Endothelial cell of umbilical vein (primary cell): ENCODE results near the gene LYRM9. TPM values are rescaled to one million over a fixed set of nuclear protein-coding genes. Genes with fewer than 3 reads are reported as not detected.

Experiments
- BruUV-seq: library from RNA; stranded (reverse); fragments of 400-500 nt; replicated peaks from 2 replicates; lab custom pipeline; 2021; lab: Mats Ljungman, UMichigan
- CTCF ChIA-PET: fragments of 300-600, 350-600 bp; sonication (Branson Sonifier 250); formaldehyde crosslinking; loops from one replicate; lab custom pipeline; 2021; ENCODE audit warnings: antibody characterized with exemption, inconsistent platforms; lab: Charles Lee
- POLR2A ChIA-PET: fragments of 300-600, 350-600 bp; sonication (Branson Sonifier 250); formaldehyde crosslinking; loops from one replicate; lab custom pipeline; 2021; ENCODE audit warnings: antibody characterized with exemption, inconsistent platforms; lab: Charles Lee
- DNase-seq: peaks from one replicate; pipeline ENCODE4 v3.0.0-alpha.2; 2011; ENCODE audit warnings: low read depth, low spot score
- FAIRE-seq: peaks from 2 replicates; lab custom pipeline; 2011; peaks lifted over from hg19 to GRCh38; lab: Jason Lieb, UNC
- H2AFZ ChIP-seq: 2 replicates; pipeline ENCODE4 v1.6.0; 2012; ENCODE audit warnings: low read depth, low read length, control low read depth, inconsistent platforms
- H3K27ac ChIP-seq: 2 replicates; pipeline ENCODE4 v1.5.1; 2011; ENCODE audit warnings: low read depth, mild to moderate bottlenecking, control low read depth, low read length, moderate library complexity; ENCODE audit not compliant: insufficient read depth
- H3K27me3 ChIP-seq, 2 experiments: 2 replicates each; pipeline versions ENCODE4 v1.6.0 to v1.6.1; 2011; ENCODE audit warnings: low read length in 2 of 2, mixed read lengths in 1 of 2; ENCODE audit not compliant: control insufficient read depth in 2 of 2, insufficient read depth in 2 of 2
- H3K36me3 ChIP-seq, 2 experiments: 2 replicates in 1 of 2; 3 replicates in 1 of 2; pipeline ENCODE4 v1.5.1; 2011; ENCODE audit warnings: low read length in 2 of 2, mild to moderate bottlenecking in 1 of 2, moderate library complexity in 1 of 2; ENCODE audit not compliant: control insufficient read depth in 2 of 2, insufficient read depth in 2 of 2; ENCODE audit errors: extremely low read depth in 1 of 2
- H3K4me1 ChIP-seq: 3 replicates; pipeline ENCODE4 v1.5.1; 2011; ENCODE audit warnings: mild to moderate bottlenecking, low read length; ENCODE audit not compliant: control insufficient read depth, insufficient read depth; ENCODE audit errors: extremely low read depth
- H3K4me2 ChIP-seq: 2 replicates; pipeline ENCODE4 v1.6.1; 2011; ENCODE audit warnings: low read length, control low read depth, mixed read lengths; ENCODE audit not compliant: insufficient read depth
- H3K4me3 ChIP-seq, 3 experiments: fragments of 200-600 bp in 1 of 3; sonication (generic), shearing (Covaris generic) in 1 of 3; replicated peaks in 1 of 3; 2 replicates each; pipeline ENCODE4 v1.5.1; 2011 to 2016; ENCODE audit warnings: control low read depth in 3 of 3, low read length in 3 of 3, mild to moderate bottlenecking in 2 of 3, inconsistent platforms in 1 of 3, low read depth in 1 of 3, moderate library complexity in 1 of 3; ENCODE audit not compliant: insufficient read depth in 1 of 3
- H3K79me2 ChIP-seq: 2 replicates; pipeline ENCODE4 v1.6.0; 2012; ENCODE audit warnings: low read length, inconsistent platforms; ENCODE audit not compliant: control insufficient read depth, insufficient read depth
- H3K9ac ChIP-seq: replicated peaks from 2 replicates; pipeline ENCODE3; 2011; ENCODE audit warnings: low read length, control low read depth; ENCODE audit not compliant: insufficient read depth; ENCODE audit errors: extremely low read depth
- H3K9me1 ChIP-seq: replicated peaks from 3 replicates; pipeline ENCODE4 v1.6.0; 2011; ENCODE audit warnings: mild to moderate bottlenecking, low read length; ENCODE audit not compliant: control insufficient read depth, insufficient read depth; ENCODE audit errors: extremely low read depth
- H3K9me3 ChIP-seq: replicated peaks from 2 replicates; pipeline ENCODE4 v1.5.1; 2012; ENCODE audit warnings: low read length, inconsistent platforms; ENCODE audit not compliant: control insufficient read depth, insufficient read depth
- H4K20me1 ChIP-seq: replicated peaks from 2 replicates; pipeline ENCODE3; 2011; ENCODE audit warnings: mild to moderate bottlenecking, low read length; ENCODE audit not compliant: control insufficient read depth, insufficient read depth; ENCODE audit errors: extremely low read depth
- CTCF ChIP-seq, 2 donors: IDR thresholded peaks; 1 replicate in 1 of 2; 2 replicates in 1 of 2; pipeline ENCODE4 v1.5.1; 2011; ENCODE audit warnings: low read length in 2 of 2, mild to moderate bottlenecking in 2 of 2, moderate library complexity in 2 of 2, control low read depth in 1 of 2, inconsistent platforms in 1 of 2, low read depth in 1 of 2; ENCODE audit not compliant: insufficient read depth in 1 of 2; ENCODE audit errors: extremely low read depth in 1 of 2
- EZH2 ChIP-seq: IDR thresholded peaks from 2 replicates; pipeline ENCODE4 v1.6.1; 2012; ENCODE audit warnings: borderline replicate concordance, low read depth, mild to moderate bottlenecking, moderate library complexity, low read length, inconsistent platforms; ENCODE audit not compliant: severe bottlenecking
- FOS ChIP-seq: IDR thresholded peaks from 2 replicates; pipeline ENCODE4 v1.6.1; 2011; ENCODE audit warnings: mild to moderate bottlenecking, low read length, moderate library complexity, borderline replicate concordance; ENCODE audit not compliant: insufficient read depth
- GATA2 ChIP-seq: IDR thresholded peaks from 2 replicates; pipeline ENCODE4 v1.7.0; 2011; ENCODE audit warnings: low read depth, mild to moderate bottlenecking, moderate library complexity, mixed read lengths, low read length; ENCODE audit not compliant: insufficient read length, insufficient read depth
- JUN ChIP-seq: IDR thresholded peaks from 2 replicates; pipeline ENCODE4 v1.6.1; 2011; ENCODE audit warnings: borderline replicate concordance, low read depth; ENCODE audit not compliant: insufficient read length, insufficient read depth
- MAX ChIP-seq: IDR thresholded peaks from 2 replicates; pipeline ENCODE4 v1.6.1; 2011; ENCODE audit not compliant: insufficient read depth, insufficient read length
- MYC ChIP-seq: IDR thresholded peaks from one replicate; pipeline ENCODE4 v1.6.1; 2011; ENCODE audit warnings: mild to moderate bottlenecking, low read depth, low read length
- POLR2A ChIP-seq: IDR thresholded peaks from 2 replicates; pipeline ENCODE4 v1.6.1; 2012; ENCODE audit warnings: low read depth, mild to moderate bottlenecking, control low read depth, low read length
- POLR2AphosphoS5 ChIP-seq: IDR thresholded peaks from 2 replicates; pipeline ENCODE4 v1.6.1; 2012; ENCODE audit warnings: low read depth, mild to moderate bottlenecking, control low read depth, low read length, moderate library complexity; ENCODE audit not compliant: insufficient read depth
- dilution Hi-C: fragments of 300-500 bp; cut with MboI; formaldehyde crosslinking; loops from one replicate; pipeline ENCODE4 v1.15.0; 2019; ENCODE audit warnings: low sequenced_read_pairs; ENCODE audit not compliant: extremely low pct_ligation_motif_present
- intact Hi-C: fragments of 100-400 bp; cut with micrococcal nuclease; formaldehyde crosslinking; loops from one replicate; pipeline ENCODE4 v1.10.0; 2022
- polyA plus RNA-seq, 4 experiments: library from polyadenylated mRNA; depleted of rRNA in 3 of 4; stranded (reverse) in 3 of 4; unstranded in 1 of 4; fragments of >200 nt; gene quantifications; 2 replicates each; pipeline versions ENCODE4 v1.2.1 to v1.2.3, GENCODE V29; 2011 to 2012; ENCODE audit warnings: missing spikeins in 1 of 4
- total RNA-seq: library from RNA; stranded (reverse); gene quantifications from 2 replicates; pipeline ENCODE4 v1.2.3, GENCODE V29; 2021

LYRM9 gene
- total and polyA plus RNA-seq, 2 donors (not counting 3 experiments of a cell fraction or from before 2014, with no cell fraction given): 3.0 to 4.0 TPM

- Histone ChIP-seq H3K27me3 (peaks cover 2 to 3% of the 10 kb centered on the region in 2 experiments), H2AFZ (no peak overlapping the region), H4K20me1 (no peaks in the 10 kb centered on the region), H3K4me2 (no peak overlapping the region), H3K9me3 (no peaks in the 10 kb centered on the region), H3K36me3 (no peaks in the 10 kb centered on the region), H3K9me1 (no peaks in the 10 kb centered on the region), H3K27ac (no peak overlapping the region), H3K79me2 (no peaks in the 10 kb centered on the region), H3K9ac (no peak overlapping the region), H3K4me1 (no peaks in the 10 kb centered on the region), H3K4me3 (no peak overlapping the region)
- intact Hi-C loops: no loop called here
- dilution Hi-C loops: no loop called here
- POLR2A ChIA-PET: no interaction called here
- TF ChIP-seq CTCF (IDR thresholded peaks at IDR 0.05; ENCODE audit: extremely low read depth in 1 of 2, insufficient read depth in 1 of 2, low read depth in 1 of 2, low read length in 2 of 2): no peak
- no peak for TF ChIP-seq MAX
- no peak for TF ChIP-seq GATA2
- TF ChIP-seq POLR2AphosphoS5: no peak
- TF ChIP-seq POLR2A: no peak
- no peak for TF ChIP-seq EZH2
- TF ChIP-seq JUN: no peak
- TF ChIP-seq FOS: no peak
- no peak for TF ChIP-seq MYC
- no peak for DNase-seq
- CTCF ChIA-PET: interaction anchor here (1.1 kb wide), 1 partner anchor 13 kb away, joined by 4 read pairs; no protein-coding TSS in a partner anchor
- no peak for FAIRE-seq
- no TSS peak for BruUV-seq
These were observed 47.6 kb upstream of the LYRM9 start for GRCh38 chr17:27940503-27941428.
